ENCODE data around the gene ZNF554.
A peak's percentile ranks its signal among the peaks of the same experiment; 100 is the strongest.

Gene ZNF554

DNA sequence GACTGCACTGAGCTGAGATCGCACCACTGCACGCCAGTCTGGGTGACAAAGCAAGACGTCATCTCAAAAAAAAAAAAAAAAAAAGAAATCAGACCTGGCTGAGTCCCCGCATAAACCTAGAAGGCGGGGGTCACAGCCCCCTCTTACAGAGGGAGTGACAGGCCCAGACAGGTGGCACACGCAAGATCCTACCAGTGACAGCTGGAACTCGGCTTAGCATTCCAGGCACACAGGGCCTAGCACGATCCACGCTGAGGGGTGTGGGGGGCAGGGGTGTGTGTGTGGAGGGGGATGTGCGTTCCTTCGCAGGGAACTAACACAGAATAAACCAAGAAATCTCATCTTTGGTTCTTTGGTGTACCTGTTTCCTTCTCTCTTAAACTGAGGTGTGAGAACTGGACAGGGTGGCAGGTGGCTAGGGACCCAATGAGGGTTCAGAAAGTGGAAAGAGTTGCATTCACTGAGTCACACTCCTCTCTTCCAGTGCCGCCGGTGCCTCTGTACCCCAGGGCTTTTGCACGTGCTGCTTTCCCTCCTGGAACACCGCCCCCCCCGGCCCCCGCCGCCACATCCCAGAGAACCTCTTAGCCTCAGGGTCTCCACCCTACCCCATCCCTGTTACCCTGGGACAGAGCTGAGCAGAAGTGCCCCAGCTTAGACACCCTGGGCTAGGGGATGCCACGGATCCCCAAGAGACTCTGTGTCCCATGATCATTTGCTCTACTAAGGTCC lies 41.5 kb upstream of the ZNF554 start:
- Histone ChIP-seq H3K9me3 (ENCODE audit: insufficient read depth, low read depth, low read length) (no peaks in the 10 kb centered on the region), H3K4me2 (ENCODE audit: low read depth, low read length, poor library complexity, severe bottlenecking) (peak overlapping the region; percentile 76), H3F3A (ENCODE audit: low read depth) (no peaks in the 10 kb centered on the region), H3K4me3 (ENCODE audit: low read length, poor library complexity, severe bottlenecking) (no peak overlapping the region), H3K9ac (ENCODE audit: low read depth, low read length, poor library complexity, severe bottlenecking) (no peak overlapping the region), H3K79me2 (ENCODE audit: insufficient read depth, low read length) (peaks cover 94% of the 10 kb centered on the region), H4K20me1 (ENCODE audit: insufficient read depth, low read length, poor library complexity, severe bottlenecking) (peaks cover 70% of the 10 kb centered on the region), H2AFZ (ENCODE audit: low read length) (no peak overlapping the region), H3K27me3 (ENCODE audit: insufficient read depth, low read length, poor library complexity, severe bottlenecking) (no peaks in the 10 kb centered on the region), H3K9me2 (replicated peaks; ENCODE audit: low read depth, low read length) (no peaks in the 10 kb centered on the region), H3K36me3 (ENCODE audit: insufficient read depth, low read length) (no peaks in the 10 kb centered on the region), H3K4me1 (ENCODE audit: insufficient read depth, low read length, poor library complexity, severe bottlenecking) (peaks cover 31% of the 10 kb centered on the region)
- TF ChIP-seq EZH2phosphoT487 (IDR thresholded peaks at IDR 0.05; ENCODE audit: borderline replicate concordance) (no peak), CTCF (conservative IDR thresholded peaks at IDR 0.05; ENCODE audit: low read length) (no peak)

- H3F3A ChIP-seq (ENCODE audit: low read depth) = no peaks in the 10 kb centered on the region
- H3K9me3 ChIP-seq (ENCODE audit: insufficient read depth, low read depth, low read length) = no peaks in the 10 kb centered on the region
- H2AFZ ChIP-seq (ENCODE audit: low read length) = no peak overlapping the region
- peak overlapping the region; percentile 76 for H3K4me2 ChIP-seq (ENCODE audit: low read depth, low read length, poor library complexity, severe bottlenecking)
- peak overlapping the region; percentile 89 for H3K4me3 ChIP-seq (ENCODE audit: low read length, poor library complexity, severe bottlenecking)
- H4K20me1 ChIP-seq (ENCODE audit: insufficient read depth, low read length, poor library complexity, severe bottlenecking) = peaks cover 66% of the 10 kb centered on the region
- H3K4me1 ChIP-seq (ENCODE audit: insufficient read depth, low read length, poor library complexity, severe bottlenecking) = peaks cover 38% of the 10 kb centered on the region
- H3K79me2 ChIP-seq (ENCODE audit: insufficient read depth, low read length) = peaks cover 89% of the 10 kb centered on the region
- H3K36me3 ChIP-seq (ENCODE audit: insufficient read depth, low read length) = no peaks in the 10 kb centered on the region
- no peaks in the 10 kb centered on the region for H3K27me3 ChIP-seq (ENCODE audit: insufficient read depth, low read length, poor library complexity, severe bottlenecking)
- no peaks in the 10 kb centered on the region for H3K9me2 ChIP-seq (replicated peaks; ENCODE audit: low read depth, low read length)
- TF ChIP-seq EZH2phosphoT487 (IDR thresholded peaks at IDR 0.05; ENCODE audit: borderline replicate concordance) = no peak
- no peak for TF ChIP-seq CTCF (conservative IDR thresholded peaks at IDR 0.05; ENCODE audit: low read length)
- H3K9ac ChIP-seq (ENCODE audit: low read depth, low read length, poor library complexity, severe bottlenecking) = no peak overlapping the region
Measured at GRCh38 chr19:2779121-2779740, 40.4 kb upstream of the ZNF554 start.

DNA sequence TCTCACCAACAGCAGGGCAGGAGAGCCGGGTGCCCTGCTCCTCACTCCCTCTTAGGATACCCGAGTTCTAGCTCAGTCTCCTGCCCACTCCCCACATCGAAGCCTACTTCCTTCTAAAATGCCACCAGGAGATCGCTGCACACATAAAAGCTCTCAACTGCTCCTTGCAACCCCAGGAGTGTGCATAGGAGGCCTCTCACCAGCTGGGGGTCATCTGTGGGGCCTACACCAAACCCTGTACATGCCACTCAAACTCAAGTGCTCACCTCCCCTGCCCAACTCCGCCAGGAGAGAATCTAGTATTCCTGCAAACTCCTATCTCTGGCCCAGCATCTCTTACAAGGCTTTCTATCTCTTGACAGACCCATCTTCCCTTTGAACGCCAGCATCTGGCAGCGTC lies 39.4 kb upstream of the ZNF554 start:
- Histone ChIP-seq H2AFZ (ENCODE audit: low read length) (no peak overlapping the region), H3K9me2 (replicated peaks; ENCODE audit: low read depth, low read length) (no peaks in the 10 kb centered on the region)

More for the DNA sequence above, 39.4 kb upstream of the ZNF554 start:
- peaks cover 78% of the 10 kb centered on the region for H3K79me2 ChIP-seq (ENCODE audit: insufficient read depth, low read length)
- TF ChIP-seq EZH2phosphoT487 (IDR thresholded peaks at IDR 0.05; ENCODE audit: borderline replicate concordance) (no peak), CTCF (conservative IDR thresholded peaks at IDR 0.05; ENCODE audit: low read length) (no peak)
- H3K4me2 ChIP-seq (ENCODE audit: low read depth, low read length, poor library complexity, severe bottlenecking) = peak overlapping the region; percentile 76
- H3K4me1 ChIP-seq (ENCODE audit: insufficient read depth, low read length, poor library complexity, severe bottlenecking) = peaks cover 38% of the 10 kb centered on the region
- H3K9ac ChIP-seq (ENCODE audit: low read depth, low read length, poor library complexity, severe bottlenecking) = peak overlapping the region; percentile 94
- no peaks in the 10 kb centered on the region for H3K36me3 ChIP-seq (ENCODE audit: insufficient read depth, low read length)
- no peaks in the 10 kb centered on the region for H3K27me3 ChIP-seq (ENCODE audit: insufficient read depth, low read length, poor library complexity, severe bottlenecking)
- no peaks in the 10 kb centered on the region for H3F3A ChIP-seq (ENCODE audit: low read depth)
- no peaks in the 10 kb centered on the region for H3K9me3 ChIP-seq (ENCODE audit: insufficient read depth, low read depth, low read length)
- H4K20me1 ChIP-seq (ENCODE audit: insufficient read depth, low read length, poor library complexity, severe bottlenecking) = peaks cover 55% of the 10 kb centered on the region
- peak overlapping the region; percentile 89 for H3K4me3 ChIP-seq (ENCODE audit: low read length, poor library complexity, severe bottlenecking)
